Trophoblast cell (in vitro differentiated cells and primary cell): ENCODE data around the gene ARSG.

Source experiments
- DNase-seq, 2 donors: peaks; one replicate each; pipeline ENCODE4 v3.0.0-alpha.2; 2016
- H2AFZ ChIP-seq: 2 replicates; pipeline ENCODE4 v1.6.1; 2013; ENCODE audit warnings: low read length, moderate library complexity, mild to moderate bottlenecking; ENCODE audit not compliant: insufficient read depth, poor library complexity
- H2AK5ac ChIP-seq: 2 replicates; pipeline ENCODE4 v1.6.1; 2013; ENCODE audit warnings: mild to moderate bottlenecking, low read length
- H2BK120ac ChIP-seq: 2 replicates; pipeline ENCODE4 v1.6.1; 2013; ENCODE audit warnings: low read length, mild to moderate bottlenecking, moderate library complexity; ENCODE audit not compliant: insufficient read depth, poor library complexity
- H2BK12ac ChIP-seq: 2 replicates; pipeline ENCODE4 v1.6.1; 2013; ENCODE audit warnings: mild to moderate bottlenecking, low read length, moderate library complexity
- H2BK5ac ChIP-seq: 2 replicates; pipeline ENCODE4 v1.6.1; 2013; ENCODE audit warnings: low read length, low read depth, moderate library complexity, mild to moderate bottlenecking; ENCODE audit not compliant: poor library complexity
- H3K14ac ChIP-seq: 2 replicates; pipeline ENCODE4 v1.6.1; 2013; ENCODE audit warnings: mild to moderate bottlenecking, low read length
- H3K18ac ChIP-seq: 2 replicates; pipeline ENCODE4 v1.6.1; 2013; ENCODE audit warnings: mild to moderate bottlenecking, low read length
- H3K23ac ChIP-seq: 2 replicates; pipeline ENCODE4 v1.6.1; 2013; ENCODE audit warnings: low read length
- H3K27ac ChIP-seq: 2 replicates; pipeline ENCODE4 v1.5.1; 2013; ENCODE audit warnings: low read depth, mild to moderate bottlenecking, inconsistent platforms, low read length, moderate library complexity
- H3K27me3 ChIP-seq: 2 replicates; pipeline ENCODE4 v1.6.1; 2013; ENCODE audit warnings: inconsistent platforms, mild to moderate bottlenecking, low read length, moderate library complexity; ENCODE audit not compliant: insufficient read depth
- H3K36me3 ChIP-seq, 2 experiments: 1 replicate in 1 of 2; 2 replicates in 1 of 2; pipeline ENCODE4 v1.6.1; 2013; ENCODE audit warnings: low read length in 2 of 2, mild to moderate bottlenecking in 2 of 2, moderate library complexity in 1 of 2; ENCODE audit not compliant: insufficient read depth in 2 of 2, control insufficient read depth in 1 of 2
- H3K4ac ChIP-seq: 2 replicates; pipeline ENCODE4 v1.6.1; 2013; ENCODE audit warnings: low read depth, mild to moderate bottlenecking, low read length, moderate library complexity
- H3K4me1 ChIP-seq, 2 experiments: 1 replicate in 1 of 2; 2 replicates in 1 of 2; pipeline ENCODE4 v1.6.1; 2013; ENCODE audit warnings: low read length in 2 of 2, mild to moderate bottlenecking in 2 of 2, moderate library complexity in 1 of 2; ENCODE audit not compliant: insufficient read depth in 2 of 2, control insufficient read depth in 1 of 2
- H3K4me2 ChIP-seq: 2 replicates; pipeline ENCODE4 v1.6.1; 2013; ENCODE audit warnings: inconsistent platforms, mild to moderate bottlenecking, low read length, moderate library complexity
- H3K4me3 ChIP-seq: 2 replicates; pipeline ENCODE4 v1.5.1; 2013; ENCODE audit warnings: mild to moderate bottlenecking, low read depth, low read length, inconsistent platforms
- H3K79me1 ChIP-seq: one replicate; pipeline ENCODE4 v1.6.1; 2013; ENCODE audit warnings: low read length
- H3K79me2 ChIP-seq: 2 replicates; pipeline ENCODE4 v1.6.1; 2013; ENCODE audit warnings: low read length, mild to moderate bottlenecking; ENCODE audit not compliant: control insufficient read depth, insufficient read depth, poor library complexity
- H3K9ac ChIP-seq: 2 replicates; pipeline ENCODE4 v1.6.1; 2013; ENCODE audit warnings: mild to moderate bottlenecking, low read length
- H3K9me3 ChIP-seq: 2 replicates; pipeline ENCODE4 v1.6.1; 2013; ENCODE audit warnings: low read depth, mild to moderate bottlenecking, control low read depth, inconsistent platforms, low read length; ENCODE audit not compliant: insufficient read depth
- H4K12ac ChIP-seq: 2 replicates; pipeline ENCODE4 v1.6.1; 2013; ENCODE audit warnings: low read depth, mild to moderate bottlenecking, low read length, moderate library complexity
- H4K8ac ChIP-seq: 2 replicates; pipeline ENCODE4 v1.6.1; 2013; ENCODE audit warnings: low read depth, mild to moderate bottlenecking, low read length, moderate library complexity
- H4K91ac ChIP-seq: one replicate; pipeline ENCODE4 v1.6.1; 2013; ENCODE audit warnings: low read depth, mild to moderate bottlenecking, low read length, moderate library complexity
- WGBS: extraction: QIAGEN DNeasy Blood & Tissue Kit; methylation state at CpG from one replicate; pipeline ENCODE4 v1.1.7; 2013; ENCODE audit warnings: missing lambda C conversion rate; ENCODE audit not compliant: insufficient read length, insufficient coverage; ENCODE audit errors: extremely low coverage; 5-methylcytosine and 5-hydroxymethylcytosine counted together

Gene ARSG

DNA sequence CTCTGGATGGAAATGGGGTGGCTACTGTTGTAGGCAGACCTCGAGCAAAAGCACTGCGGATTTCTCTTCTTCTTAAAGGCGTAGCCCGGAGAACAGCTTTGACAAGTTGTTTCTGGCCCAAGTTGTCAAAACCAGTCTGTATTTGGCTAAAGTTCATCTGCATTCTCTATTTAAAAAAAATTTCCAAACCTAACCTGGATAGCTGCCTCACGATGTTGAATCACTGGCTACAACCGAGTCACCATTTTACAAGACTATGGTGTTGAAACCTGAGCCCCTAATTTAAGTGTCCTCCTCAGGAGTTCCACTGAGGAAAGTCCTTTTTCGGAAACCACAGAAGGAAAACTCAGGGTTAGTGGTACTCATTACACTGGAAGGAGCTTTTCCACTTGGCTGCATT, 1.8 kb upstream of the ARSG start:
- Histone ChIP-seq H3K9me3 (no peaks in the 10 kb centered on the region), H2BK12ac (no peak overlapping the region), H3K79me2 (peaks cover 10% of the 10 kb centered on the region), H3K4ac (no peak overlapping the region), H3K27ac (no peak overlapping the region), H2BK120ac (no peak overlapping the region), H4K8ac (no peak overlapping the region), H4K91ac (no peak overlapping the region), H3K36me3 (peaks cover 0 to 2% of the 10 kb centered on the region in 2 experiments), H3K79me1 (peaks cover 22% of the 10 kb centered on the region), H2AK5ac (no peak overlapping the region), H3K18ac (no peak overlapping the region), H3K4me3 (no peak overlapping the region), H3K4me2 (peak overlapping the region; percentile 87), H3K27me3 (no peaks in the 10 kb centered on the region), H3K14ac (no peak overlapping the region), H3K9ac (no peak overlapping the region), H3K23ac (no peak overlapping the region), H4K12ac (no peak overlapping the region), H2BK5ac (no peak overlapping the region), H3K4me1 (peaks cover 5 to 6% of the 10 kb centered on the region in 2 experiments), H2AFZ (no peak overlapping the region)
- peak in 1 of 2 donors; percentile 17 for DNase-seq
- no CpG with 5 or more reads among the region's 7 CpGs for WGBS

- H3K4ac ChIP-seq = peak overlapping the region; percentile 9
- no peak overlapping the region for H4K91ac ChIP-seq
- H3K9ac ChIP-seq = no peak overlapping the region
- no peak overlapping the region for H2BK120ac ChIP-seq
- H3K18ac ChIP-seq = no peak overlapping the region
- H2BK5ac ChIP-seq = no peak overlapping the region
- H3K79me1 ChIP-seq = peaks cover 22% of the 10 kb centered on the region
- H2BK12ac ChIP-seq = no peak overlapping the region
- H3K36me3 ChIP-seq = peaks cover 0 to 2% of the 10 kb centered on the region in 2 experiments
- no peak overlapping the region for H4K12ac ChIP-seq
- no CpG with 5 or more reads among the region's 9 CpGs for WGBS
- no peaks in the 10 kb centered on the region for H3K27me3 ChIP-seq
- peaks cover 6 to 7% of the 10 kb centered on the region in 2 experiments for H3K4me1 ChIP-seq
- no peak overlapping the region for H3K23ac ChIP-seq
- H3K9me3 ChIP-seq = no peaks in the 10 kb centered on the region
- no peak for DNase-seq
- no peak overlapping the region for H3K27ac ChIP-seq
- no peak overlapping the region for H4K8ac ChIP-seq
- no peak overlapping the region for H2AK5ac ChIP-seq
- H2AFZ ChIP-seq = no peak overlapping the region
- H3K79me2 ChIP-seq = peaks cover 10% of the 10 kb centered on the region
- peak overlapping the region; percentile 87 for H3K4me2 ChIP-seq
- H3K4me3 ChIP-seq = no peak overlapping the region
- no peak overlapping the region for H3K14ac ChIP-seq
Measured at GRCh38 chr17:68289936-68290267, 1.4 kb upstream of the ARSG start.

DNA sequence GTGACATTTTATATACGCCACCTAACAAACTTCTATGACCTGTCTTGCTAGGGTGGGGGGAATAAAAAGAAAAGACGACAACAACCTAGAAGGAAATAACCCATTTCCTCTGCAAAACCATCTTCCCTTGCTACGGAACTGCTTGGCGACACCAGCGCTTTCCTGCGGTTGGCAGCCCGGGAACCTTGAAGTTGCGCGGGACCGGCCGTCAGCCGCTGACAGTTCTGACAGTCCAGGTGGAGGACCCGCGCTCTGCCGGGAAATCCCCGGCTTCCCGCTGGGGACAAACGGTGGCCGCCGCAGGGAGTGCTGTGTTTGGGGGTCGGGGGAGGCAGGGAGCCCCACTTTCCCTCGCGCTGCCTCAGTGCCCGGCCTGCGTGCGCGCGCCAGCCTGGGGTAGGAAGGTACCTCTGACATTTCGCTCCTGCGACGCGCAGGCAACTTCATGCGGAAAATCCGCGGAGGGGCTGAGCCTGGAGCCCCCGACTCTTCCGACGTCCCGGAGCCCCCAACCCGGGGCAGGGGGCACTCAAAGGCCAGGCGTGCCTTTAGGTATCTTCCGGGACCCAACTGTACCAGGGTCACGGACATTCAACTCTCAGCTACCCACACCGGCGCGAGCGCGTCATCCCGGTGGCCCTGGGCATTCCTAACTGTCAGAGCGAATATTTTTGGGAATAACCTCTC, 884 bp upstream of the ARSG start:
- no peaks in the 10 kb centered on the region for H3K9me3 ChIP-seq
- H2AFZ ChIP-seq = peak overlapping the region; percentile 65
- H3K9ac ChIP-seq = peak overlapping the region; percentile 35
- H3K79me1 ChIP-seq = peaks cover 22% of the 10 kb centered on the region
- peak overlapping the region; percentile 25 for H2BK5ac ChIP-seq
- peak overlapping the region; percentile 33 for H3K14ac ChIP-seq
- H4K91ac ChIP-seq = peak overlapping the region; percentile 68
- H3K18ac ChIP-seq = peak overlapping the region; percentile 57
- peak overlapping the region; percentile 27 for H2BK12ac ChIP-seq
- peak overlapping the region; percentile 87 for H3K4me2 ChIP-seq
- peak overlapping the region; percentile 32 for H3K27ac ChIP-seq
- H2AK5ac ChIP-seq = no peak overlapping the region
- H3K23ac ChIP-seq = no peak overlapping the region
- H4K12ac ChIP-seq = no peak overlapping the region
- H3K27me3 ChIP-seq = no peaks in the 10 kb centered on the region
- no CpG with 5 or more reads among the region's 50 CpGs for WGBS
- peak in 1 of 2 donors; percentile 56 for DNase-seq
- H3K36me3 ChIP-seq = peaks cover 0 to 1% of the 10 kb centered on the region in 2 experiments
- peak overlapping the region; percentile 71 for H3K4me3 ChIP-seq
- H2BK120ac ChIP-seq = peak overlapping the region; percentile 84
- H4K8ac ChIP-seq = peak overlapping the region; percentile 22
- H3K4me1 ChIP-seq = peaks cover 6 to 7% of the 10 kb centered on the region in 2 experiments
- H3K79me2 ChIP-seq = peaks cover 10% of the 10 kb centered on the region
- peak overlapping the region; percentile 81 for H3K4ac ChIP-seq

GRCh38 chr17:68291836-68292688, 767 bp downstream of the ARSG start:
- H3K4ac ChIP-seq = peak overlapping the region; percentile 49
- no CpG with 5 or more reads among the region's 76 CpGs for WGBS

More at GRCh38 chr17:68291836-68292688, 767 bp downstream of the ARSG start:
- Histone ChIP-seq H3K23ac (no peak overlapping the region), H4K12ac (peak overlapping the region; percentile 87), H3K79me1 (peaks cover 24% of the 10 kb centered on the region), H2AK5ac (peak overlapping the region; percentile 20), H4K91ac (peak overlapping the region; percentile 96), H3K27me3 (no peaks in the 10 kb centered on the region), H2BK12ac (peak overlapping the region; percentile 84), H2BK5ac (peak overlapping the region; percentile 81), H4K8ac (peak overlapping the region; percentile 70), H3K18ac (peak overlapping the region; percentile 93), H3K36me3 (no peaks in the 10 kb centered on the region), H3K14ac (peak overlapping the region; percentile 76), H3K9ac (peak overlapping the region; percentile 75), H2BK120ac (peak overlapping the region; percentile 85), H3K4me3 (peak overlapping the region; percentile 85), H3K9me3 (no peaks in the 10 kb centered on the region), H2AFZ (peak overlapping the region; percentile 93), H3K27ac (peak overlapping the region; percentile 79), H3K4me1 (peaks cover 12 to 13% of the 10 kb centered on the region in 2 experiments), H3K4me2 (peak overlapping the region; percentile 87), H3K79me2 (peaks cover 10% of the 10 kb centered on the region)
- DNase-seq = peak; percentile 83 to 85
